ENCODE measurements around the gene ZRANB2. TPM values are rescaled to one million over a fixed set of nuclear protein-coding genes. Genes with fewer than 3 reads are reported as not detected.

Gene ZRANB2
- total RNA-seq, 1 donor from 2014 or later = 59.7 TPM

- Histone ChIP-seq H3K27ac (no peak overlapping the region), H3K4me1 (no peaks in the 10 kb centered on the region), H3K4me3 (no peak overlapping the region), H3K36me3 (no peaks in the 10 kb centered on the region), H3K9me3 (no peaks in the 10 kb centered on the region), H3K27me3 (no peaks in the 10 kb centered on the region)
- intact Hi-C loops (cut with DNase I) = no loop called here
- TF ChIP-seq POLR2A (IDR thresholded peaks at IDR 0.05) = no peak
- TF ChIP-seq POLR2AphosphoS5 (IDR thresholded peaks at IDR 0.05; ENCODE audit: insufficient read depth in 1 of 2, low read depth in 1 of 2) = no peak
- TF ChIP-seq, protein P1, sequence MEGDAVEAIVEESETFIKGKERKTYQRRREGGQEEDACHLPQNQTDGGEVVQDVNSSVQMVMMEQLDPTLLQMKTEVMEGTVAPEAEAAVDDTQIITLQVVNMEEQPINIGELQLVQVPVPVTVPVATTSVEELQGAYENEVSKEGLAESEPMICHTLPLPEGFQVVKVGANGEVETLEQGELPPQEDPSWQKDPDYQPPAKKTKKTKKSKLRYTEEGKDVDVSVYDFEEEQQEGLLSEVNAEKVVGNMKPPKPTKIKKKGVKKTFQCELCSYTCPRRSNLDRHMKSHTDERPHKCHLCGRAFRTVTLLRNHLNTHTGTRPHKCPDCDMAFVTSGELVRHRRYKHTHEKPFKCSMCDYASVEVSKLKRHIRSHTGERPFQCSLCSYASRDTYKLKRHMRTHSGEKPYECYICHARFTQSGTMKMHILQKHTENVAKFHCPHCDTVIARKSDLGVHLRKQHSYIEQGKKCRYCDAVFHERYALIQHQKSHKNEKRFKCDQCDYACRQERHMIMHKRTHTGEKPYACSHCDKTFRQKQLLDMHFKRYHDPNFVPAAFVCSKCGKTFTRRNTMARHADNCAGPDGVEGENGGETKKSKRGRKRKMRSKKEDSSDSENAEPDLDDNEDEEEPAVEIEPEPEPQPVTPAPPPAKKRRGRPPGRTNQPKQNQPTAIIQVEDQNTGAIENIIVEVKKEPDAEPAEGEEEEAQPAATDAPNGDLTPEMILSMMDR (IDR thresholded peaks at IDR 0.05) = no peak
- no peak for DNase-seq (ENCODE audit: extremely low spot score in 2 of 2)
These were observed 13.1 kb upstream of the ZRANB2 start for GRCh38 chr1:71093938-71094337.

- Histone ChIP-seq H3K4me3 (peak overlapping the region in 1 of 2 donors; percentile 7), H3K27ac (no peak overlapping the region), H3K27me3 (no peaks in the 10 kb centered on the region), H3K36me3 (no peaks in the 10 kb centered on the region), H3K4me1 (no peaks in the 10 kb centered on the region), H3K9me3 (no peaks in the 10 kb centered on the region)
- TF ChIP-seq, protein P1 (IDR thresholded peaks at IDR 0.05) = no peak
- TF ChIP-seq POLR2AphosphoS5 (IDR thresholded peaks at IDR 0.05; ENCODE audit: insufficient read depth in 1 of 2, low read depth in 1 of 2) = no peak
- TF ChIP-seq POLR2A (IDR thresholded peaks at IDR 0.05) = no peak
- no peak for DNase-seq (ENCODE audit: extremely low spot score in 2 of 2)
- intact Hi-C loops (cut with DNase I) = no loop called here
These were observed 8.9 kb upstream of the ZRANB2 start for GRCh38 chr1:71089536-71090270.

GRCh38 chr1:71088645-71089287 lies 7.9 kb upstream of the ZRANB2 start:
- no peaks in the 10 kb centered on the region for H3K9me3 ChIP-seq
- H3K4me3 ChIP-seq = no peak overlapping the region
- intact Hi-C loops (cut with DNase I) = no loop called here
- no peaks in the 10 kb centered on the region for H3K36me3 ChIP-seq
- no peak overlapping the region for H3K27ac ChIP-seq
- H3K4me1 ChIP-seq = no peaks in the 10 kb centered on the region
- TF ChIP-seq POLR2A (IDR thresholded peaks at IDR 0.05) = no peak
- DNase-seq (ENCODE audit: extremely low spot score in 2 of 2) = no peak
- no peaks in the 10 kb centered on the region for H3K27me3 ChIP-seq

- intact Hi-C loops (cut with DNase I) = no loop called here
- H3K4me3 ChIP-seq = no peak overlapping the region
- H3K27ac ChIP-seq = no peak overlapping the region
- H3K9me3 ChIP-seq = no peaks in the 10 kb centered on the region
- H3K27me3 ChIP-seq = no peaks in the 10 kb centered on the region
- TF ChIP-seq POLR2A (IDR thresholded peaks at IDR 0.05) (no peak), POLR2AphosphoS5 (IDR thresholded peaks at IDR 0.05; ENCODE audit: insufficient read depth in 1 of 2, low read depth in 1 of 2) (no peak)
- TF ChIP-seq, protein P1 (IDR thresholded peaks at IDR 0.05) = no peak
- no peaks in the 10 kb centered on the region for H3K36me3 ChIP-seq
- DNase-seq (ENCODE audit: extremely low spot score in 2 of 2) = no peak
- H3K4me1 ChIP-seq = no peaks in the 10 kb centered on the region
These were observed 6.9 kb upstream of the ZRANB2 start for GRCh38 chr1:71087713-71088112.

- no peaks in the 10 kb centered on the region for H3K9me3 ChIP-seq
- no peak for DNase-seq (ENCODE audit: extremely low spot score in 2 of 2)
- H3K4me3 ChIP-seq = no peak overlapping the region
- intact Hi-C loops (cut with DNase I) = no loop called here
- H3K36me3 ChIP-seq = no peaks in the 10 kb centered on the region
- no peaks in the 10 kb centered on the region for H3K4me1 ChIP-seq
- no peak overlapping the region for H3K27ac ChIP-seq
- H3K27me3 ChIP-seq = no peaks in the 10 kb centered on the region
- TF ChIP-seq, protein P1 (IDR thresholded peaks at IDR 0.05) = no peak
- TF ChIP-seq POLR2A (IDR thresholded peaks at IDR 0.05) (no peak), POLR2AphosphoS5 (IDR thresholded peaks at IDR 0.05; ENCODE audit: insufficient read depth in 1 of 2, low read depth in 1 of 2) (no peak)
These were observed 6.2 kb upstream of the ZRANB2 start for GRCh38 chr1:71087060-71087459.

All from vagina (tissue), 2 donors.